Upper lobe of right lung (tissue), 1 donor: ENCODE measurements around the gene ABR. TPM values are rescaled to one million over a fixed set of nuclear protein-coding genes. Genes with fewer than 3 reads are reported as not detected.

Experiments
- ATAC-seq: fragments of 200-7000 bp; cut with Tn5 transposase; one replicate; pipeline ENCODE4 v1.9.1; 2020; ENCODE audit warnings: mild to moderate bottlenecking, moderate library complexity
- DNase-seq: peaks from one replicate; pipeline ENCODE4 v3.0.0-alpha.2; 2020
- H3K27ac ChIP-seq: fragments of 200-600 bp; one replicate; pipeline ENCODE4 v1.8.0; 2022
- H3K27me3 ChIP-seq: fragments of 200-600 bp; one replicate; pipeline ENCODE4 v1.8.0; 2022; ENCODE audit warnings: mild to moderate bottlenecking
- H3K36me3 ChIP-seq: fragments of 200-600 bp; one replicate; pipeline ENCODE4 v1.8.0; 2022
- H3K4me1 ChIP-seq: fragments of 200-600 bp; one replicate; pipeline ENCODE4 v1.8.0; 2022
- H3K4me3 ChIP-seq: fragments of 200-600 bp; one replicate; pipeline ENCODE4 v1.8.0; 2022; ENCODE audit warnings: mild to moderate bottlenecking
- H3K9me3 ChIP-seq: fragments of 200-600 bp; one replicate; pipeline ENCODE4 v1.8.0; 2022
- intact Hi-C: fragments of 100-400 bp; cut with DNase I; formaldehyde crosslinking; loops from one replicate; pipeline ENCODE4 v1.11.0; 2022
- total RNA-seq: library from RNA; stranded (reverse); fragmentation: NEBNext Ultra II Directional; extraction: Animal tissue kit (Norgen Biotek cat#: 25700); gene quantifications from one replicate; pipeline ENCODE4 v1.2.1, GENCODE V29; 2021
- TF ChIP-seq, protein P1 (sequence below): fragments of 200-600 bp; IDR thresholded peaks from one replicate; pipeline ENCODE4 v1.8.0; 2022; ENCODE audit warnings: antibody characterized with exemption
- donor health status: DM: no; HTN: yes; CAD: no; lungs with severe emphysema.

The ABR gene
- total RNA-seq, 1 donor from 2014 or later = 185 TPM

DNA sequence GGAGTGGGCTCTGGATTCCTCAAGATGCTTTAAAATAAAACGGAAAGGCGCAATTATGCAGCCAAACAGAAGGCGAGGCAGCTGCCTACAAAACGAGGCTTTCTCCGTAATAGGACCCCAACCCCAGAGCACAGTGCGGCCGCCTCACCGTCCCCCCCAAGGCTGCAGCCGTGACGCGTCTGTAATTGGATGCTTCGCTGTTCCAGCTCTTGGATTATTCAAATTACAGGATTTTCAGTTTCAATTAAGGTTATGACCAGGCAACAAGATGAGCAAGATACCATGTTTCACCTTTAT lies 37.3 kb upstream of the ABR start:
- ATAC-seq (no peak), DNase-seq (no peak)
- no peaks in the 10 kb centered on the region for H3K27me3 ChIP-seq
- intact Hi-C loops = no loop called here
- TF ChIP-seq, protein P1, sequence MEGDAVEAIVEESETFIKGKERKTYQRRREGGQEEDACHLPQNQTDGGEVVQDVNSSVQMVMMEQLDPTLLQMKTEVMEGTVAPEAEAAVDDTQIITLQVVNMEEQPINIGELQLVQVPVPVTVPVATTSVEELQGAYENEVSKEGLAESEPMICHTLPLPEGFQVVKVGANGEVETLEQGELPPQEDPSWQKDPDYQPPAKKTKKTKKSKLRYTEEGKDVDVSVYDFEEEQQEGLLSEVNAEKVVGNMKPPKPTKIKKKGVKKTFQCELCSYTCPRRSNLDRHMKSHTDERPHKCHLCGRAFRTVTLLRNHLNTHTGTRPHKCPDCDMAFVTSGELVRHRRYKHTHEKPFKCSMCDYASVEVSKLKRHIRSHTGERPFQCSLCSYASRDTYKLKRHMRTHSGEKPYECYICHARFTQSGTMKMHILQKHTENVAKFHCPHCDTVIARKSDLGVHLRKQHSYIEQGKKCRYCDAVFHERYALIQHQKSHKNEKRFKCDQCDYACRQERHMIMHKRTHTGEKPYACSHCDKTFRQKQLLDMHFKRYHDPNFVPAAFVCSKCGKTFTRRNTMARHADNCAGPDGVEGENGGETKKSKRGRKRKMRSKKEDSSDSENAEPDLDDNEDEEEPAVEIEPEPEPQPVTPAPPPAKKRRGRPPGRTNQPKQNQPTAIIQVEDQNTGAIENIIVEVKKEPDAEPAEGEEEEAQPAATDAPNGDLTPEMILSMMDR = no peak
- H3K4me3 ChIP-seq = no peak overlapping the region
- no peaks in the 10 kb centered on the region for H3K36me3 ChIP-seq
- no peaks in the 10 kb centered on the region for H3K4me1 ChIP-seq
- no peak overlapping the region for H3K27ac ChIP-seq
- H3K9me3 ChIP-seq = no peaks in the 10 kb centered on the region

DNA sequence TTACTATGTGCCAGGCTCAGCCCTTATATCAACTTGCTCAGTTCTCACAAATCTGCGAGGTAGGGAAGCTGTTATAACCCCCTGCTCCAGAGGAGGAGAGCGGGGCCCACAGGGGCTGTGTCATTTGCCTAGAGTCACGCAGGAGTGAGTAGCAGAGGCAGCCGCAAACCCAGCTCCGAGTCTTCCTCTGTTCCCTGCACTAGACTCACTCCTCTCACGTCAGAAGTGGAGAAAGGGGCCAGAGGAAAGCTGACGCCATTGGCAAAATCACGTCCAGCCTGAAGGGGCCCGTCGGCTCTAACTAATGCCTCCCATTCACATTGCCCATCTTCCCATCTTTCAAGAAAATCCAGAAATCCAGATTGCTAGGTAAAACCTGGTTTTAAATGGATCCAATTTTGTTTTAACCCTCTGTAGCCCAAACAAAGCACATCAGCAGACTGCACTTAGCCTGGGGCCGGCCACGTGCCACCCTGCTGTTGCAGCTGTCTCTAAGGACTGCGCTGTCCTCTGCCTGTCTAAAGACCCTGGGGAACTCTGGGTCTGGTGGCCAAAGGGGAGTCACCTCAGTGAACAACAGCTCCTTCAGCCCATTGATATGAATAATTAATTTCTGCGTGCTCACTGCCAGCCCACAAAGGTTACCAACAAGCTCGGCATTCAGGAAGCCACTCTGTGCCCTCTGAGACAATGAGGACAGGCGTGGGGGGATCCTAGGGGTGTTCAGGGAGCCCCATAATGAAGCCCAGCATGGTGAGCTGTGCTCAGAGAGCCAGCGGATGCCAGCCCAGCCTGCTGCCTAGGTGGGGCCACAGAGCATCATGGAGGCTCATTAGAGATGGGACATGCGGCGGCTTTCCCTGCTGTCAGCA lies 36.7 kb upstream of the ABR start:
- no peaks in the 10 kb centered on the region for H3K27me3 ChIP-seq
- no peaks in the 10 kb centered on the region for H3K36me3 ChIP-seq
- no peaks in the 10 kb centered on the region for H3K9me3 ChIP-seq
- intact Hi-C loops = no loop called here
- H3K4me3 ChIP-seq = no peak overlapping the region
- no peak overlapping the region for H3K27ac ChIP-seq
- DNase-seq (no peak), ATAC-seq (no peak)
- TF ChIP-seq, protein P1 = no peak
- no peaks in the 10 kb centered on the region for H3K4me1 ChIP-seq

DNA sequence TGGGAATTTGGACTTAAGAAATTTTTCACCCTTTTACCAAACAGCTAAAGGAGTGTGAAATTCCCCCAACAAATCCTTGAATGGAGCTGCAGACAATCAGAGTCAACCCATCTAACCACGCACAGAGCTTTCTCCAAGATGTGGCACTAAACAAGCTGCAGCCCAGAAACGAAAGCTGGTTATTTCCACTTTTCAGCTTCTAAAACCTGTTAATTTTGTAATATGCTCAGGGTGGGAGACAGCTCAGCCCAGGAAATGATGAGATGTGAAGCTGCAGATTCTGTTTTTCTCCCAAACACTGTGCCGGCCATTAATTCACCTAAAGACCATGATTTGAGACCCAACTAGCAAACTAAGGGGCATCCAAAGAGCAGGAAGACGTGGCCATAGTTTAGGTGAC lies 33.2 kb upstream of the ABR start:
- intact Hi-C loops = no loop called here
- H3K27ac ChIP-seq = no peak overlapping the region
- no peaks in the 10 kb centered on the region for H3K36me3 ChIP-seq
- H3K9me3 ChIP-seq = no peaks in the 10 kb centered on the region
- TF ChIP-seq, protein P1 = no peak
- H3K4me1 ChIP-seq = no peaks in the 10 kb centered on the region
- no peak overlapping the region for H3K4me3 ChIP-seq
- H3K27me3 ChIP-seq = no peaks in the 10 kb centered on the region
- ATAC-seq (no peak), DNase-seq (no peak)

DNA sequence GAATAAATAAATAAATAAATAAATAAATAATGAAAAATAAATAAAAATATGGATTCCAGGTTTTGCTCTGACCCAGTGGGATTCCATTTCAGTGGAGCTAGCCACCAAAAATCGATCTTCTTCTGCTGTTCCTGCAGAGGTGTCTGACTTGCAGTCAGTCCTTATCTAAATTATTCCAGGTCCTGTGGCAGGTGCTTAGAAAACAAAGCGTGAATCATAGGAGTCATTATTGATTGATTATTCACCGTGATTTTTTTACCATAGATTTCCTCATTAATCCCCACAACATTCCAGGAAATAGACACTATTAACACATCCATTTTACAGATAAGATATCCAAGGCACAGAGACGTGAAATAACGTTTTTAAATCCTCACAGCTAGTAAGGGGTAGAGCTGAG lies 31.5 kb upstream of the ABR start:
- Histone ChIP-seq H3K27me3 (no peaks in the 10 kb centered on the region), H3K36me3 (no peaks in the 10 kb centered on the region), H3K4me1 (no peaks in the 10 kb centered on the region), H3K4me3 (no peak overlapping the region), H3K27ac (no peak overlapping the region), H3K9me3 (no peaks in the 10 kb centered on the region)
- ATAC-seq (no peak), DNase-seq (no peak)
- TF ChIP-seq, protein P1 = no peak
- intact Hi-C loops = no loop called here

DNA sequence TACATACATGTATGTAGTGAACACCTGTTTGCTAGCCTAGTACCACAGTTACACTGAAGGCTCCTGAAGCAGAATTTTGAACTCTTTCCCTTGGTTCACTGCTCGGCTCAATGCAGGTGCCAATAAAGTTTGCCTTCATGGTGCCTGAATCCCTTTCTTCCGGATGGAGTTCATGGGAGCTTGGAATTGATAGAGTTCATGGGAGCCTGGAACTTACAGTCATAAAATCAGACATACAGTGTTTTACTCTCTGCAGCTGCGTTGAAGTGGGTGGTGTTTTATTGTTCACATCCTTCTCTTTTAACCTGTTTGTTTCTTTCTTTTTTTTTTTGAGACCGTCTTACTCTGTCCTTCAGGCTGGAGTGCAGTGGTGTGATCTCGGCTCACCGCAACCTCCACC lies 29.2 kb upstream of the ABR start:
- TF ChIP-seq, protein P1 = no peak
- H3K27me3 ChIP-seq = no peaks in the 10 kb centered on the region
- DNase-seq (no peak), ATAC-seq (no peak)
- no peak overlapping the region for H3K27ac ChIP-seq
- no peaks in the 10 kb centered on the region for H3K4me1 ChIP-seq
- H3K4me3 ChIP-seq = no peak overlapping the region
- no peaks in the 10 kb centered on the region for H3K36me3 ChIP-seq
- no peaks in the 10 kb centered on the region for H3K9me3 ChIP-seq
- intact Hi-C loops = no loop called here
